Measurements from ENCODE around the gene CLK4.

CLK4 gene

GRCh38 chr5:178563621-178564020 lies 63.2 kb downstream of the CLK4 start:
- no peak for DNase-seq (ENCODE audit: low read depth, low spot score)
- TF ChIP-seq CTCF (IDR thresholded peaks at IDR 0.05; ENCODE audit: low read depth, low read length), result no peak
- in situ Hi-C loops (cut with HindIII; ENCODE audit: low sequenced_read_pairs), result no loop called here
- H3K4me3 ChIP-seq (ENCODE audit: low read depth, low read length), result no peak overlapping the region

- in situ Hi-C loops (cut with HindIII; ENCODE audit: low sequenced_read_pairs), result no loop called here
- H3K4me3 ChIP-seq (ENCODE audit: low read depth, low read length), result no peak overlapping the region
- no peak for DNase-seq (ENCODE audit: low read depth, low spot score)
- TF ChIP-seq CTCF (IDR thresholded peaks at IDR 0.05; ENCODE audit: low read depth, low read length), result no peak
Observed at GRCh38 chr5:178561746-178562264, 65.0 kb downstream of the CLK4 start.

GRCh38 chr5:178560911-178561310 lies 65.9 kb downstream of the CLK4 start:
- DNase-seq (ENCODE audit: low read depth, low spot score), result no peak
- no peak for TF ChIP-seq CTCF (IDR thresholded peaks at IDR 0.05; ENCODE audit: low read depth, low read length)
- no peak overlapping the region for H3K4me3 ChIP-seq (ENCODE audit: low read depth, low read length)
- in situ Hi-C loops (cut with HindIII; ENCODE audit: low sequenced_read_pairs), result no loop called here

GRCh38 chr5:178557416-178557815 lies 69.4 kb downstream of the CLK4 start:
- no peak for TF ChIP-seq CTCF (IDR thresholded peaks at IDR 0.05; ENCODE audit: low read depth, low read length)
- no peak for DNase-seq (ENCODE audit: low read depth, low spot score)
- no peak overlapping the region for H3K4me3 ChIP-seq (ENCODE audit: low read depth, low read length)
- in situ Hi-C loops (cut with HindIII; ENCODE audit: low sequenced_read_pairs), result no loop called here

GRCh38 chr5:178555771-178556211 lies 71.1 kb downstream of the CLK4 start:
- no peak for DNase-seq (ENCODE audit: low read depth, low spot score)
- TF ChIP-seq CTCF (IDR thresholded peaks at IDR 0.05; ENCODE audit: low read depth, low read length), result no peak
- in situ Hi-C loops (cut with HindIII; ENCODE audit: low sequenced_read_pairs), result no loop called here
- no peak overlapping the region for H3K4me3 ChIP-seq (ENCODE audit: low read depth, low read length)

- TF ChIP-seq CTCF (IDR thresholded peaks at IDR 0.05; ENCODE audit: low read depth, low read length), result no peak
- no peak for DNase-seq (ENCODE audit: low read depth, low spot score)
- no peak overlapping the region for H3K4me3 ChIP-seq (ENCODE audit: low read depth, low read length)
- in situ Hi-C loops (cut with HindIII; ENCODE audit: low sequenced_read_pairs), result no loop called here
Observed at GRCh38 chr5:178555005-178555404, 71.8 kb downstream of the CLK4 start.

GRCh38 chr5:178554311-178554710 lies 72.5 kb downstream of the CLK4 start:
- in situ Hi-C loops (cut with HindIII; ENCODE audit: low sequenced_read_pairs), result no loop called here
- no peak for TF ChIP-seq CTCF (IDR thresholded peaks at IDR 0.05; ENCODE audit: low read depth, low read length)

More at GRCh38 chr5:178554311-178554710, 72.5 kb downstream of the CLK4 start:
- no peak for DNase-seq (ENCODE audit: low read depth, low spot score)
- no peak overlapping the region for H3K4me3 ChIP-seq (ENCODE audit: low read depth, low read length)

Measured in astrocyte of the spinal cord (primary cell).